CD4-positive, alpha-beta T cell treated with Interleukin-15 for 1 hour (primary cell): ENCODE results near the gene JADE1.
A peak's percentile ranks its signal among the peaks of the same experiment; 100 is the strongest.

ENCODE experiments used
- DNase-seq: peaks from one replicate; pipeline ENCODE4 v3.0.0-alpha.2; 2020

JADE1 gene

DNA sequence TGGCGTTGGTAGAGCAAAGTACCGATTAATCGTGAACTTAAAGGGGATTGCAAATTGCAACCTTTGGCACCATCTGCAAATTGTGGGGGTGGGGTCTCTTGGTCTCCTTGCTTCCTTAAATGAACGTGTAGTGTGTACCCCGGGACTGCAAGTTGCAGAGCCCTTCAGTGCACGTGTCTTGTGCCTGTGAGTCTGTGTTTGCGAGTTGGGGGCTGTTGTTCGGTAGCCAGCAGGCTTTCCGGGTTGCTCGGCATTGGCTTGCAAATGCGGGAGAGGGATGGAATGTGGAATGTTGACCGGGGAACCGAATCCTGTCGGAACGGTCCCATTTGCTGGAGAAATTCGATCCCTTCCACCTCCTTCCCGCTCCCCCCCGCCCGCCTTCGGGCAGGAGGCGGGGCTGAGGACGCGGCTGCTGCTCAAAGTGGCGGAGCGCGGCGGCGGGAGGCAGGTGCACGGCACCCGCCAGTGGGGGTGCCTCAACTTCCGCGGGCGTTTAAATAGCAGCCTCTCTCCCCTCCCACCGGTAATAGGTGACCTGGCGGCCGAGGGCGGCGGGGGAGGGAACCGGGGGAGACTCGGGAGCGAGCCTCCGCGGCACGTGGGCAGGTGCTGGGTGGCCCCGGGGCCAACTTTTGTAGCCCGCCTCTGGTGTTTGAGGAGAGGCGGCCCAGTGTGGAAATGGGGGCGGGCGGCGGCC is 1.5 kb downstream of the JADE1 start:
- DNase-seq = peak; percentile 88

DNA sequence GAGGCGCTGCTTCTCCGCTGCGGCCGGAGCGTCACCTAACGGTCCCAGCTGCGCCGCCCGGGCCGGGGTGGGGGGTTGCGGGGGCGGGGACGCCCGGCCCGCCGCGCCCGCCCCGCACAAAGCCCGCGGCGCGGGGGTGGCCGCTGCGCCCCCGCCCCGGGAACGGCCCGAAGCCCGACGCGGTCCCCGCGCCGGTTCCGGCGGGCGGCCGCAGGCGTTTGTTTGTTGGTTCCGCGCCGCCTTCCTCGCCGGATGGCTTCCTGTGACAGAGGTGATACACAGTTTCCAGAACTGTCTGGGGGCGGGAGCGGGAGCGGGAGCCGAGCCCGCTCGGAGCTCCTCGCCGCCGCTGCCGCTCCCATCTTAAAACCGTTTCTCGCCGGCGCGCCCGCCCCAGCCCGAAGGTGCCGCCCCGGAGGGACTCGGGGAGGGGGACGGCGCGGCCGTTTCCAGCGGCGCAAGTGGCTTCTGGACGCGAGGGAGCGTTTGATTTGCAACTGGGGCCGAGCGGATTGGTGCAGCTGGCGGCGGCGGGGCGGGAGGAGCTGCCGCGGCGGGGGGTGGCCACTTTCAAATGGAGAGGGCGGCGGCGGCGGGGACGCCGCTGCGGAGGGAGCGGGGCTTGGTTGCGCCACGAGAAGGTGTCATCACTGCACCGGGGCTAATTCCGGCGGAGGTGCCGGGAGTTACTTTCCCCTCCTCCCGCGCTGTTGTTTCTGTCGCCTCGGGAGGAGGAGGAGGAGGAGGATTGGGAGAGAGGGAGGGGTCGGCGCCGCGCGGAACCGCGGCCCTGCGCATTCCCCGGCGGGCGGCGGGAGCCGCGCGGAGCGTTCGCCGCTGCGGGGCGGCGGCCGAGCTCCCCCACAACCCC is 2.3 kb downstream of the JADE1 start:
- DNase-seq = peak; percentile 82

DNA sequence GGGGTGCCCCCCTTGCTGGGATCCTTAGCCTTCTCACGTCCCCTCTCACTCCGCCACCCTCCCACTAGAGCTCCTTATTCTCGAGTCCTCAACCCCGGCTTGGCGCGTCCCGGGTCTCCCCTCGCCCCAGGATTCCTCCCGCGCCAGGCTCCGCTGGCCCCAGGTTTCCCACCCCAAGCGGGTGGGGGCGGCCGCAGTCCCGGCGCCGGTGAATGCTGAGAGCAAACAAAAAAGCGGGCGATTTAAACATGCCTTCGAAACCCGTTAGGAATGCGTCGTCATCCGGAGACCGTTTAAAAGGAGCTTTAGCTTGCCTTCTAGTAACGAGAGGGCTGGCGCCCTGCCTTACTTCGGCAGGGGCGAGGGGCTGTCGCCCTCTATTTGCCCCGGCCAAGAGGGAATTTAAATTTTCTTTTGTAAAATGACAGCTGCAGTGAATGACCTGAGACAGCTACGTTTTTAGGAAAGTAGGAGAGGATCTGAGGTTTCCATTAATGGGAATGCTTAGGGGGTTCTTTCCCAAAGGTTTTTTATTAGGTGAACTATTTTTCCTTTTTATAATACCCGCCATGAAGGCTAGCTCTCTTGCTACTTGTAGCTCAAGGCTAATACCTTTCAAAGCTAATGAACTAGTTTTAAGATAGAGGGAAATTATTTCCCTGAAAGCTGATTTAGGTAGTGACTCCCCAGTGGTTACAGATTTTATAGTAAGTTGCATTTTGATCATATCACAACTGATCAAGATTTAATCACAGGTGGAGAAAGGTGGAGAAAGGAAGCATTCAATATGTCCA is 3.1 kb downstream of the JADE1 start:
- peak; percentile 23 for DNase-seq

DNA sequence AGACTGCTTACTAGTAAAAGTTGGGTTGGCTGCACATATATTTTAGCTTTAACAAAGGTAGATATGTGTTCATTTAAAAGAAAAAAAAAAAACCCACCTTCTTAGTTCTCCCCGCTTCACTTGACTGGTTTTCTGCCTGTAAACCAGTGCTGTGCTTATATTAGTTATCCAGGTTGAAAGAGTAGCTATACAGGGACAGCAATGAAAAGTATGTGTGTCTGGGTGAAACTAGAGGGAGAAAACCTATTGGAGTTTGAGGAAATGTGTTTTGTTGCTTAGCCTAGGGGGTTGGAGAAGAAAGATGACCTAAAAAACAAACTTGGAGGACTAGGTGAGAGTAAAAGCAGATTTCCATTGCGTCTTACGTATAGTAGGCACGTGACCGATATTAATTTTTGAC is 4.5 kb downstream of the JADE1 start:
- DNase-seq = no peak

DNA sequence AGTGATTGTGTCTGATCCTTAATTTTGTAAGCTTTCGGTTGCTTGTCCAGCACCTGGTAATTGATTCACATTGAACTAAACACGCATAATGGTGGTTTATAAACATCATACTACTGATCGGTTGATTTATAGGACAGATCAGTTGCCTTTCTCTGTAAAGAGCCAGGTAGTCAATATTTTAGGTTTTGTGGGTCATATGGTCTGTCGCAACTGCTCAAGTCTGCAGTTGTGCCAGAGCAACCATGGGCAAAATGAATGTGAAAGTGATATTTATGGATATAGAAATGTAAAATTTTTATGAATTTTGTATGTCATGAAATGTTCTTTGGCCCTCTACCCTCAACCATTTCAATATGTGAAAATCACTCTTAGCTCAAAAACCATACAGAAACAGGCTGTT is 8.9 kb downstream of the JADE1 start:
- no peak for DNase-seq

DNA sequence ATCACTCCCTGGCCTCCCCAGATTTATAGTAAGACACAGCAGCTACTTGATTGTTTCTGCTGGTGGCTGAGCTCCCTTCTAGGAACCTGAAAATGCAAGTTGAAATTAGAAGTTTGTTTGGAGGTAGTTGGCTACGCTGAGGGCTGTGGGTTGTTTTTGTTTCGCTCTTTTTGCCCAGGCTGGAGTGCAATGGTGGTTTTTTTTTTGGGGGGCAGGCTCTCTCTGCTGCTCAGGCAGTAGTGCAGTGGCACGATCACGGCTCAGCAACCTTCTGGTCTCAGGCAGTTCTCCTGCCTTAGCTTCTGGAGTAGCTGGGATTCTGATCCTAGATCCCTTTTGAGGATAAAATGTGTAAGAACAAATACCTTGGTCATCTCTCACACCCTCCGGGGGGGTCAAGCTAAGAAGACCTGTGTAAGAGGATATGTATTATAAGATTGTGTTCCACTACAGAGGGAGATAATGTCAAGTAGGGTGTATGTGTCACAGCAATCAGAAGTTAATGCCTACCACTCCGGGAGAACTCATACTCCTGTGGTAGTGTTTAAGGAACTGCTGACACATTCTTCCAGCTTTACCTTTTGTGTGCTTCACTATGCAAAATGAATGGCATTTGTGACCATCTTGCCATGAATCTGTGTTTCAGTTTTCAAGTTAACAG is 9.7 kb downstream of the JADE1 start:
- no peak for DNase-seq

DNA sequence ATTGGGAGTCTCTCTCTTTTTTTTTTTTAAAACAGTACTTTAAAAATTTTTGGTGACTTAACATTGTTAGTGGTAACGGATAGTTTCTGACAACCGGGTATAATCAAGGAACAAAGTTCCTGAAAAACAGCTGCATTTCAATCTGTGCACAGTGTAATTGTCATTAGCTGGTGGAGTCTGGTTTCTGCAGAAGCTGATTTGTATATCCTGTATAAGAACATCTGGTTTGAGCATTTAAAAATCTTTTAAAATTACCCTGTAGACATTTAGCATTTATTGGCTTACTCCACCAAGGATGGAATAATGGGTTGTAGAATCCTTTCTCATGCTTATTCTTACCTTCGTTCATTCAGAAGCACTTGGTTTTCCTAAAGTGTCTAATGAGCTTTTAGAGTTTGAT is 11.2 kb downstream of the JADE1 start:
- DNase-seq = no peak

DNA sequence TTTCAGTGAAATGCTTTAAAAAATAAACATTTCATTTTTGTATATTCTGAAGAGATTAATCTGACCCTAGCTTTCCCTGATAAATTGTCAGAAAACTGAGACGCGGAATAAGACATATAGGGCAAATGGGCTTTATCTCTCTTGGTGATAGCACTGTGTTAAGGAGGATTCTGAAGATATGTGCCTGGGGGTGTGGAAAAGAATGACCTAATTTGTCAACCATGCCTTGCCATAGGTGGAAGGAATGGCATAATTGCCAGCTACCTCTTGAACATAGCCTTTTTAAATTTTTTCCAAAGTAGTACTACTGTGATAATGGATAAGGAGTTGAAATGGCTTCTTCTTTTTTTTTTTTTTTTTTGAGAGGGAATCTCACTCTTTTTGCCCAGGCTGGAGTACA is 11.7 kb downstream of the JADE1 start:
- DNase-seq = no peak

DNA sequence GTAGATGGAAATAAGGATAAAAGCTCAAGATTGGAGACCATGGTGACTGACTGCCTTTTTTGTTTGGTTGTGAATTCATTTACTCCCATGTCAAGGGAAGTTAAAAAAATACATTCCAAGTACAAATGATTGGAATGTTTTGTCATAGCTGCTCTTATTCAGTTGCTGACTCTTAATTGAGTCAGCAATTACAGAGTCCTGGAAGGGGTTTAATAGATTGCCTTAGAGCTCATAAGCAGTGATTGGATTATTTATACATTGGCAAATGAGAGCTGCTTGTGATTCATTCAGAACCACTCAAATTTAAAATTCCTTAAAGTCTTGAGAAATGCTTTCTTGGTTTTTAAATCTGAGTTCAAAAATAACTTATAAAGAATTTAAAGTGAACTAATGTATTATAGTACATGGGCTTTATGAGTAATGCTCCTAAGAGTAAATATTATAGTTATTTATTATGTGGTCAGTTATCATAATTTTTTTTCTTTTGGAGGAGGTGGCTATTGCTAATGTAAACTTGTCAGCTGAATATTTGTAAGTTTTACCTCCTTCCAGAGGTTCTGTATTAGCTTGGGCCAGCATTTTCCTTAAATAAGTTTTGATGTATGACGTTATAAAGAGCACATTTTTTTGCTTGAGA is 13.6 kb downstream of the JADE1 start:
- no peak for DNase-seq

DNA sequence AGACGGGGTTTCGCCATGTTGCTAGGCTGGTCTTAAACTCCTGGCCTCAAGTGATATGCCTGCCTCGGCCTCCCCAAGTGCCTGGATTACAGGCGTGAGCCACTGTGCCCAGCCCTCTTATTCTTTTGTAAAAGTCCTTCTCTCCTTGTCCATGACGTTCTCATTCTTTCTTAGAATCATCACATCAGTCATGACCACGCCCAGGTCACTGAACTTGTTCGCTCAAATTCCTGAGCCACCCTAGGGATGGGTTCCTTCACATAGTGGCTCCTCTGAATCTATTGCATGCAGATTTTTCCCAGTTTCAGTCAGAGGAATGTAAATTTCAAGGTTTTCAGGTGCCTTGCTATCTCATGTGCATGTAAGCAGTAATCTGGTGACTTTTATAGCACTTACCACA is 15.7 kb downstream of the JADE1 start:
- no peak for DNase-seq

DNA sequence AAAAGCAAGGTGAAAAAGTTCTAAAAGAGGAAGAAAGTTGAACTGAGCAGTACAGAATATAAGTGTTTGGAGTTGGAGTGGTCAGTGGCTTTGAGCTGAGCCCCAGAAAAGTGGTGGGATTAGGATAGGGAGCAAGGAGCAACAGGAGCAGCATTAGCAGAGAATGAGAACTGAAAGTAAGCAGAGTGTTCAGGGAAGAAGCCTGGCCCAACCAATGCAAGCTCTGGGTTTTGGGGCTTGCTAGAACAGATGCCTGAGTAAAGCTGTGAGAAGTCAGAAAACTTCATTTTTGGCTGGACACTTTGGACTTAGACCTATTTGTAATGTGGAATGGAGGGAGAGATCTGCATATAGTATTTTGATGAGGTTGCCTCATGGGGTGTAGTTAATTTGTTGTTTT is 17.8 kb downstream of the JADE1 start:
- no peak for DNase-seq

DNA sequence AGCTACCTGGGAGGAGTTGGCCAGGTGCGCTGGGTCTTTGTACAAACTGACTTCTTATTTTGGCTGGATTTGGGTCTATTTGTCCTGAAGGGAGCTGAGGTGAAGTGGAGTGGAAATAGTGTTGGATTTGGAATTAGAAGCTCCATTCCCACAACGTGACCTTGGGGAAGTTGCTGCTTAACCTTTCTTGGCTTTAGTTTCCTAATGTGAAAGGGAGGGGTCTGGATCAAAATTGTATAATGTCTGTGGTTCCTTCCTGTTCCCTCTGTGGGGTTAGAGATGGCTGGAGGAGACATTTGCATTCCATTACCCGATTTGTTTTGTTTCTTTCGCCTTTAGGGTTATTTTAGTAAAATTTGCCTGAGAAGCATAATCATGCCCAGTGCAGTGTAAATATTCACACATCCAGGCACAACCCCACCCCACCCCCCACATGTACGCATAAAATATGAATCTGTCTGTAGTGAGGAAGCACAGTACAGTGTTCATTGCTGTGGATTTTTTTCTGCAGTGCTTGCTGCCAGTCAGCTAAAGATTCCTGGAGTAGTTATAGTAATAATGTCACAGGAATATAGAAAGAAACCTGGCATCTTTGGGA is 21.5 kb downstream of the JADE1 start:
- DNase-seq = no peak

DNA sequence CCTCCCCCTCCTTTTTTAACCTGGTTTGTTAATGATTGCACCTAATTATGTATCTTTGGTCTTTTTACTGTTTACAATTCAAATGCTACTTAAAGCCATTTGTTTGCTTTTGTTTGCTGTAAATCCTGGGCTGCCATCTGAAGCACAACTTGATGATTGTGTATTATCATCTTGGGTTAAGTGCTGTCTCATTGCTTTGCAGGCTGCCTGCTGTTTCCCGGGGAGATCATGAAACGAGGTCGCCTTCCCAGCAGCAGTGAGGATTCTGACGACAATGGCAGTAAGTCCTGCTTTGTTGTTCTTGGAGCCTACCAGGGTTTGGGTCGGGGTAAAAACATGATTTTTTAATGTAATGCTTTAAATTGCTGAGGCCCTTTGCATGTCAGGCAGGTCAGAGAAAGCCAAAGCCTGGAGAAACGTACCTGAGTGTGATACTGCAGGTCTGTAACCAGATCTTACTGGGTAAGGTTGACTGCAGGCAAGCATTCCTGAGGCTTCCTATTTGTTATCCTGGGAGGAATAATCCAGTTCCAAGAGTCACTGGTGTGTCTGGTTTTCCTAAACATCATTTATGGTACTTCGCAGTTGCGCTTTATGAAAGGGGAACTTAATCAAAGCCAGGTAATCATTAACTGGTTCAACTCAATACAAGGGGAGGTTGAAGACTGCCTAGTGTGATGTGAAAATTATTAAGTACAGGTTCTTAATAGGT is 22.2 kb downstream of the JADE1 start:
- no peak for DNase-seq

DNA sequence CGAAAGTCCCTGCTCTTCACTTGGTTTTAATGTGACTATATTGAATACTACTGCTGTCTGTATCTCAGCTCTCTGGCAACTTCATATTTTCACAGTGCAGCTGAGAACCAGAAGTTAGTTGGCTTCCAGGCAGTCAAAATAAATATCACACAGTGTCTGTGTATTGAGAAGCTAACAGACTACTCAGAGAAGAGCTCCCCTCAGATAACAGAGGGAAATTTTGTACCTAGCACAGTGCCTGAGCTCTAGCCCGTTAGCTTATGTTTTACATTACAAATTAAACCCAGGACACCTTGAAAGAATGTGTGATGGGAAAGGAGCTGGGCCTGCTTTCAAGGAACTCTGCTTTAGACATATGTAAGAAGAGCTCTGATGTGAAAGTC is 22.7 kb downstream of the JADE1 start:
- DNase-seq = no peak

DNA sequence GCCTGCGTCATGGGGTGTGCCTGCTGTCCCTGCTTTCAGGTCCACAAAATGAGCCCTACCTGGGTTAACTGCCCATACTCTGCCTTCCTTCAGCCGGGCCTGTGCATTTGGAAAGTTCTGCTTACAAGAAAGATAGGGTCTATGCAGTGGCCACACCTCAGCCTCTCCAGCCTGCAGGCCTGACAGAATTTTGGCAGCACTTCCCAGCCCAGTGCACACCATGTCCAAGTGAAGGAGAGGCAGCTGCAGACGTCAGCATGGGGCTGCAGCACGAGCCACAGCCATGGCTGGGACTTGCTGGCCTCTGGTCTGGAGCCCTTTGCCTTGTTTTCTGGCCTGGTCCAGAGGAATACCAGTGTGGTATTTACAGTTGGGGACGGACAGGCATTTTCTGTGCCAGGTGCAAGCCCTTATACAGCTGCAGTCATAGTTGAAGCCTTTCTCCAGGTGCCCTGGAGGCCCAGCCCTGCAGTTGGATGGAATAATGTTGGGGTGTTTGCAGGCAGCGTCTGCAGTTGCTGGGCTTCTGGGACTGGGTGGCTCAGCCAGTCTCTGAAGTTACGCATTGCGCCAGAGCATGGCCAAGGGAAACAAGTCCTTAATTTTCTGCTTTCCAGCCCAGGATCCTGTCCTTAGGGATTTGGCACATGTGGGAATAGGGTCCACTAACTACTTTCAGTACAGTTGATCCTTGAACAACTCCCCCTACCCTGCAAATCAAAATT is 26.2 kb downstream of the JADE1 start:
- no peak for DNase-seq

DNA sequence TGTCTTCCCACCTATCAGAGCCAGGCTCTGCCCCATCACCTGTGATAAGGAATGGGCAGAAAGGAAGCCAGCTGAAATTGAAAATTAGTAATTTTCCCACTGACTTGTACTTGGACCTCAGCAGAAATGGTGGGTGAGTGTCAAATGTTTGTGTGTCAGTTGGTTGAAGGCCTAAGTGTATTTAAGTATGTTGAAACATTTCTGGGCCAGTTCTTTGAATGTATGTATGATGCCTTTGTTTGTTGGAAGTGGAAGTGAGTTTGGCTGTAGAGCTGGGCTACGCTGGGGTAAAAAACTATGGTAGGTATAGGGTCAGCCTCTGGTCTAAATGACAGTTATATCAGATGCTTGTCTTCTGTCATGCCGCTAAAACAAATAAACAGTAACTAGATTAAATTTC is 27.7 kb downstream of the JADE1 start:
- DNase-seq = no peak

DNA sequence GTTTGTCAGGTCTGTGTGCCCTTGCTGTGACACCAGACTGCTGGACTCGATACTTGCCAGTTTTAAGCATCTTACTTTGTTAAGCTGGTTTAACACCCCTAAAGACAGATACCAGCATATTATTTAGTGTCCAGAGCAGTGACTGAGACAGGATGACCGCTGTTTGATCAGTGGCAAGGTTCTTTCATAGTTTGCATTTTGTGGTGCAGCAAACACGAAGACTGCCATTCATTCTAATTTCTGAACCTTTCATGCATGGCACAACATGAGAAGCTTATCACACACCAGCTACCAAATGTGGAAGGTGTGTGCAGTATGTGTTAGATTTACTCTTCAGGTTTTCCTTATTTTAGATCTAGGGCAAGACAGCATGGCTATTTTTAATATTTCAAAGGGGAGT is 28.2 kb downstream of the JADE1 start:
- no peak for DNase-seq

DNA sequence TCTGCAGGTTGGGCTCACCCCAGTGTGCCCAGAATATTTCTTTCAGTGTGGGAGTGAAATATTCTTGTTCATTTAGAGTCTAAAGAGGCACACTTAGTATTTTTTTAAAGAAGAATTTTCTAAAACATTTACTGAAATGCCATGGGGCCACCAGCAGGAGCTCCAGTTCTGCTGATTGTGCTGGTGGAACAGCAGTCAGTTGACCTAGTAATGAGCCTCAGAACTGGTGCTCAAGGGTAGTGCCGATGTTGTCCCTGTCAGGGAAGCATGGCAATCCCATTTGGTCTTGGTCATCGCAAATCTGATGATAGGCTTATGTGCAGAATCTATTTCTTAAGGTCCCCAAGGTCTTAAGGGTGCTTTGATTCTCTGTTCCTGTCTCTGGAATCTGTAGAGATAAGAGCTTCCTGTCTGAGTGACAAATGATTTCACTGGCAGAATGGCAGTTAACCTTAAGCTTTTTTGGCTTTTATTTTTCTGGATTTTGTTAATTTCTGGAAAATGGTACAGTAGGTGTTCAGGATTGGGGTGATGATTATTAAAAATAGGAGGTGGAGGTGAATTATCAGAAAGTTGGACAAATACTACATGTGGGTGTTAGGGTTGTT is 31.3 kb downstream of the JADE1 start:
- no peak for DNase-seq

DNA sequence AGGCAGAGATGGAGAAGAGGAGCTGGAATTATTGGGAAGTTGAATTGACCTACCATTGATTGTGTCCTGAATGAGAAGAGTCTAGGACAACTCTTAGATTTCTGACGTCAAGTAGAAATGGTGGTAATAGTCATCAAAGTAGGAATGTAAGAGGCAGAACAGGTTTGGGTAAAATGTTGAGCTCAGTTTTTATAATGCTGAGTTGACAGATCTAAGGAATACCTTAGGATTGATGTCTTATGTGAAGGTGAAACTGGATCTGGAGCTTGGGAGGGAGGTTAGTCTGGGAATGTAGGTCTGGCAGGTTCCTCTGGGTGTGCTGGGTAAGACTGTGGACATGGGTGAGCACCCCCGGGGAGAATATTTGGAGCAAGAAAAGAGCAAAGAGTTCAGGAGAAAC is 31.9 kb downstream of the JADE1 start:
- DNase-seq = no peak

DNA sequence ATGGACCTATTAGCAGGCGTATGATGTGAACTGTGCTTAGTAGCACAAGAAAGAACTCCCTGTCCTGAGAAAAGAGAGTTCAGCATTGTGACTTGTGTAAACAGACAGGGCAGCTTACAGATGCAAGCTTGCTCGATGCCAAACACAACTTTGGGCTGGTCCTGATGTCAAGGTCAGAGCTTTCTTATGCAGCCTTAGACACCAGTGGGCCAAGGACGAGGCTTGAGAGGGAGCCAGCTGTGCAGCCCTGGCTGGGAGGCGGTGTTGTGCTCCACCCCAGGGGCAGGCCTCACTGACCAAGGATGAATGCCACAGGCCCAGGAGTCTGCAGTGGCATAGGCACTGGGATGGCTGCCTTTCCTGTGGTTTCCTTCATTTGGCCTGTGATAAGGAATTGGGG is 35.4 kb downstream of the JADE1 start:
- no peak for DNase-seq
